Activated naive CD4-positive, alpha-beta T cell treated with anti-CD3 and anti-CD28 coated beads, Interleukin-2, amount 50 U/mL, for 24 hours (primary cell): ENCODE data around the gene LARP1.
"Not testable (repeated sequence)": the region's sequence is repeated elsewhere in the genome, so short reads cannot be mapped to it uniquely, and the experiment has no call there.

Source experiments
- H3K27ac Mint-ChIP-seq: one replicate; pipeline ENCODE4 v1.8.0; 2021; ENCODE audit warnings: mild to moderate bottlenecking, mixed read lengths
- H3K27me3 Mint-ChIP-seq: one replicate; pipeline ENCODE4 v1.8.0; 2021; ENCODE audit warnings: mixed read lengths
- H3K36me3 Mint-ChIP-seq: one replicate; pipeline ENCODE4 v1.8.0; 2021; ENCODE audit warnings: mixed read lengths
- H3K4me1 Mint-ChIP-seq: one replicate; pipeline ENCODE4 v1.8.0; 2021; ENCODE audit warnings: mixed read lengths
- H3K4me3 Mint-ChIP-seq: one replicate; pipeline ENCODE4 v1.8.0; 2021; ENCODE audit warnings: mild to moderate bottlenecking, mixed read lengths
- H3K9me3 Mint-ChIP-seq: one replicate; pipeline ENCODE4 v1.8.0; 2021; ENCODE audit warnings: mixed read lengths

LARP1 gene

GRCh38 chr5:154815684-154816247 lies 60.6 kb downstream of the LARP1 start:
- H3K4me1 Mint-ChIP-seq, result peaks cover 61% of the 10 kb centered on the region
- peaks cover 26% of the 10 kb centered on the region for H3K36me3 Mint-ChIP-seq
- peak overlapping the region; percentile 79 for H3K27ac Mint-ChIP-seq
- no peaks in the 10 kb centered on the region for H3K9me3 Mint-ChIP-seq
- no peak overlapping the region for H3K4me3 Mint-ChIP-seq
- H3K27me3 Mint-ChIP-seq, result no peaks in the 10 kb centered on the region

- Mint-ChIP-seq H3K9me3 (no peaks in the 10 kb centered on the region), H3K27ac (no peak overlapping the region), H3K4me3 (no peak overlapping the region), H3K36me3 (peaks cover 18% of the 10 kb centered on the region), H3K4me1 (peaks cover 53% of the 10 kb centered on the region), H3K27me3 (no peaks in the 10 kb centered on the region)
These were observed 61.8 kb downstream of the LARP1 start for GRCh38 chr5:154816891-154817492.

- H3K4me3 Mint-ChIP-seq, result no peak overlapping the region
- peaks cover 45% of the 10 kb centered on the region for H3K4me1 Mint-ChIP-seq
- H3K27me3 Mint-ChIP-seq, result no peaks in the 10 kb centered on the region
- H3K9me3 Mint-ChIP-seq, result no peaks in the 10 kb centered on the region
- peaks cover 18% of the 10 kb centered on the region for H3K36me3 Mint-ChIP-seq
- peak overlapping the region; percentile 35 for H3K27ac Mint-ChIP-seq
These were observed 62.6 kb downstream of the LARP1 start for GRCh38 chr5:154817815-154818214.

GRCh38 chr5:154818471-154819116 lies 63.4 kb downstream of the LARP1 start:
- peak overlapping the region; percentile 30 for H3K27ac Mint-ChIP-seq
- H3K36me3 Mint-ChIP-seq, result peaks cover 16% of the 10 kb centered on the region
- no peak overlapping the region for H3K4me3 Mint-ChIP-seq
- H3K4me1 Mint-ChIP-seq, result peaks cover 37% of the 10 kb centered on the region
- no peaks in the 10 kb centered on the region for H3K9me3 Mint-ChIP-seq
- H3K27me3 Mint-ChIP-seq, result no peaks in the 10 kb centered on the region

- Mint-ChIP-seq H3K27ac (peak overlapping the region; percentile 46), H3K9me3 (no peaks in the 10 kb centered on the region), H3K36me3 (peaks cover 15% of the 10 kb centered on the region), H3K27me3 (no peaks in the 10 kb centered on the region), H3K4me3 (no peak overlapping the region), H3K4me1 (peaks cover 33% of the 10 kb centered on the region)
These were observed 64.4 kb downstream of the LARP1 start for GRCh38 chr5:154819546-154819945.

GRCh38 chr5:154820383-154820782 lies 65.2 kb downstream of the LARP1 start:
- H3K27ac Mint-ChIP-seq, result no peak overlapping the region
- H3K9me3 Mint-ChIP-seq, result no peaks in the 10 kb centered on the region
- peaks cover 11% of the 10 kb centered on the region for H3K36me3 Mint-ChIP-seq
- peaks cover 24% of the 10 kb centered on the region for H3K4me1 Mint-ChIP-seq
- no peaks in the 10 kb centered on the region for H3K27me3 Mint-ChIP-seq
- H3K4me3 Mint-ChIP-seq, result no peak overlapping the region

- H3K27ac Mint-ChIP-seq, H3K27me3 Mint-ChIP-seq, H3K36me3 Mint-ChIP-seq, H3K4me3 Mint-ChIP-seq, H3K9me3 Mint-ChIP-seq: not testable (repeated sequence)
- H3K4me1 Mint-ChIP-seq, result peaks cover 24% of the 10 kb centered on the region
These were observed 67.7 kb downstream of the LARP1 start for GRCh38 chr5:154822896-154823295.

- Mint-ChIP-seq H3K27ac (no peak overlapping the region), H3K4me1 (peaks cover 30% of the 10 kb centered on the region), H3K9me3 (no peaks in the 10 kb centered on the region), H3K27me3 (no peaks in the 10 kb centered on the region), H3K36me3 (peaks cover 7% of the 10 kb centered on the region), H3K4me3 (no peak overlapping the region)
These were observed 68.4 kb downstream of the LARP1 start for GRCh38 chr5:154823605-154824004.

- Mint-ChIP-seq H3K27me3 (no peaks in the 10 kb centered on the region), H3K4me1 (peaks cover 28% of the 10 kb centered on the region), H3K36me3 (peaks cover 7% of the 10 kb centered on the region), H3K27ac (no peak overlapping the region), H3K4me3 (no peak overlapping the region), H3K9me3 (no peaks in the 10 kb centered on the region)
These were observed 68.9 kb downstream of the LARP1 start for GRCh38 chr5:154824070-154824469.

- H3K4me1 Mint-ChIP-seq, result peaks cover 41% of the 10 kb centered on the region
These were observed 74.0 kb downstream of the LARP1 start for GRCh38 chr5:154829181-154829588.

GRCh38 chr5:154829589-154830218 lies 74.5 kb downstream of the LARP1 start:
- no peaks in the 10 kb centered on the region for H3K27me3 Mint-ChIP-seq
- peak overlapping the region; percentile 81 for H3K27ac Mint-ChIP-seq
- peaks cover 46% of the 10 kb centered on the region for H3K4me1 Mint-ChIP-seq
- H3K9me3 Mint-ChIP-seq, result no peaks in the 10 kb centered on the region
- peak overlapping the region; percentile 39 for H3K4me3 Mint-ChIP-seq
- H3K36me3 Mint-ChIP-seq, result peaks cover 12% of the 10 kb centered on the region

More at GRCh38 chr5:154829181-154829588, 74.0 kb downstream of the LARP1 start:
- H3K27me3 Mint-ChIP-seq, result no peaks in the 10 kb centered on the region
- H3K9me3 Mint-ChIP-seq, result no peaks in the 10 kb centered on the region
- peak overlapping the region; percentile 81 for H3K27ac Mint-ChIP-seq
- H3K36me3 Mint-ChIP-seq, result peaks cover 12% of the 10 kb centered on the region
- peak overlapping the region; percentile 33 for H3K4me3 Mint-ChIP-seq

GRCh38 chr5:154830219-154830595 lies 75.0 kb downstream of the LARP1 start:
- no peaks in the 10 kb centered on the region for H3K27me3 Mint-ChIP-seq
- H3K4me1 Mint-ChIP-seq, result peaks cover 48% of the 10 kb centered on the region
- H3K4me3 Mint-ChIP-seq, result peak overlapping the region; percentile 39
- peaks cover 12% of the 10 kb centered on the region for H3K36me3 Mint-ChIP-seq
- no peaks in the 10 kb centered on the region for H3K9me3 Mint-ChIP-seq
- peak overlapping the region; percentile 81 for H3K27ac Mint-ChIP-seq

GRCh38 chr5:154830596-154830995 lies 75.4 kb downstream of the LARP1 start:
- peaks cover 11% of the 10 kb centered on the region for H3K36me3 Mint-ChIP-seq
- no peaks in the 10 kb centered on the region for H3K9me3 Mint-ChIP-seq
- H3K4me3 Mint-ChIP-seq, result peak overlapping the region; percentile 39
- peaks cover 47% of the 10 kb centered on the region for H3K4me1 Mint-ChIP-seq
- H3K27ac Mint-ChIP-seq, result peak overlapping the region; percentile 81
- H3K27me3 Mint-ChIP-seq, result no peaks in the 10 kb centered on the region

- H3K36me3 Mint-ChIP-seq, result peaks cover 10% of the 10 kb centered on the region
- H3K4me3 Mint-ChIP-seq, result no peak overlapping the region
- H3K9me3 Mint-ChIP-seq, result no peaks in the 10 kb centered on the region
- H3K27me3 Mint-ChIP-seq, result no peaks in the 10 kb centered on the region
- H3K4me1 Mint-ChIP-seq, result peaks cover 41% of the 10 kb centered on the region
- H3K27ac Mint-ChIP-seq, result no peak overlapping the region
These were observed 76.3 kb downstream of the LARP1 start for GRCh38 chr5:154831451-154831850.

- H3K4me3 Mint-ChIP-seq, result not testable (repeated sequence)
These were observed 77.6 kb downstream of the LARP1 start for GRCh38 chr5:154832804-154833203.

GRCh38 chr5:154834053-154834452 lies 78.9 kb downstream of the LARP1 start:
- no peaks in the 10 kb centered on the region for H3K27me3 Mint-ChIP-seq
- no peaks in the 10 kb centered on the region for H3K9me3 Mint-ChIP-seq
- H3K4me3 Mint-ChIP-seq, result no peak overlapping the region
- H3K36me3 Mint-ChIP-seq, result peaks cover 7% of the 10 kb centered on the region
- H3K4me1 Mint-ChIP-seq, result peaks cover 29% of the 10 kb centered on the region
- H3K27ac Mint-ChIP-seq, result no peak overlapping the region

More at GRCh38 chr5:154832804-154833203, 77.6 kb downstream of the LARP1 start:
- H3K9me3 Mint-ChIP-seq, H3K27ac Mint-ChIP-seq, H3K36me3 Mint-ChIP-seq, H3K27me3 Mint-ChIP-seq: not testable (repeated sequence)
- H3K4me1 Mint-ChIP-seq, result peaks cover 40% of the 10 kb centered on the region
